Brain microvascular endothelial cell (primary cell): ENCODE measurements around the gene MCU.
A peak's percentile ranks its signal among the peaks of the same experiment; 100 is the strongest.

ENCODE experiments used
- DNase-seq: peaks from one replicate; pipeline ENCODE4 v3.0.0-alpha.2; 2020
- H3K27ac ChIP-seq: fragments of 250-450 bp; sonication (Bioruptor Pico); 2 replicates; pipeline ENCODE4 v1.5.1; 2020; ENCODE audit warnings: mild to moderate bottlenecking, moderate library complexity
- H3K27me3 ChIP-seq: fragments of 250-450 bp; sonication (Bioruptor Pico); replicated peaks from 2 replicates; pipeline ENCODE4 v1.5.1; 2020; ENCODE audit warnings: mild to moderate bottlenecking
- H3K36me3 ChIP-seq: fragments of 250-450 bp; sonication (Bioruptor Pico); replicated peaks from 2 replicates; pipeline ENCODE4 v1.5.1; 2020; ENCODE audit warnings: mild to moderate bottlenecking
- H3K4me3 ChIP-seq: 2 replicates; pipeline ENCODE4 v1.5.1; 2011; ENCODE audit warnings: low read depth, mild to moderate bottlenecking, control low read depth, low read length, moderate library complexity
- CTCF ChIP-seq: IDR thresholded peaks from 2 replicates; pipeline ENCODE4 v1.5.1; 2011; ENCODE audit warnings: low read depth, mild to moderate bottlenecking, moderate library complexity, low read length, control low read depth, inconsistent platforms; ENCODE audit errors: missing control alignments
- in situ Hi-C: cut with HindIII; loops from 2 replicates; pipeline ENCODE4 v1.10.0; 2017; ENCODE audit warnings: low sequenced_read_pairs, low pct_ligation_motif_present

The MCU gene

GRCh38 chr10:72881291-72881690 is 189.3 kb downstream of the MCU start:
- Histone ChIP-seq H3K4me3 (no peak overlapping the region), H3K27me3 (no peaks in the 10 kb centered on the region), H3K27ac (no peak overlapping the region), H3K36me3 (no peaks in the 10 kb centered on the region)
- DNase-seq = no peak
- TF ChIP-seq CTCF = no peak
- in situ Hi-C loops = no loop called here

DNA sequence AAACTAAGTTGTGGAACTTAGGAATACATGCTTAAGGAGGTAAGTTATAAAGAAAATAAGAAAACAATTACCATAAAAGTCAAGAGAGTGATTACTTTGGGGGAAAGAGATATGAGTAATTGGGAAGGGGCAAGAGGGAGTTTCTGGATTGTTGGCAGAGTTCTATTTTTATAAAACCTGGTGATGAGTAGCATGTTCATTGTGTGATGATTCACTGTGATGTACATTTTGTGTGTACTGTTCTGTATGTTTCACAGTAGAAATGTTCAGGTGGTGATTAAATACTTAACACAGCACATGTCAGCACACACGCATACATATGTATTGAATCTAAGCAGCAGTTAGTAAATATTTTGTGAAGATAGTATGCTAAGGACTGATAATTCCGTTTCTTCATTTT is 191.9 kb downstream of the MCU start:
- Histone ChIP-seq H3K27me3 (no peaks in the 10 kb centered on the region), H3K27ac (no peak overlapping the region), H3K4me3 (no peak overlapping the region), H3K36me3 (peaks cover 6% of the 10 kb centered on the region)
- no peak for DNase-seq
- TF ChIP-seq CTCF = no peak
- in situ Hi-C loops = no loop called here

GRCh38 chr10:72885953-72886352 is 194.0 kb downstream of the MCU start:
- no peak for TF ChIP-seq CTCF
- Histone ChIP-seq H3K27me3 (no peaks in the 10 kb centered on the region), H3K4me3 (no peak overlapping the region), H3K36me3 (peaks cover 6% of the 10 kb centered on the region), H3K27ac (no peak overlapping the region)
- in situ Hi-C loops = no loop called here
- DNase-seq = no peak

- no peak overlapping the region for H3K27ac ChIP-seq
- TF ChIP-seq CTCF = no peak
- in situ Hi-C loops = no loop called here
- H3K4me3 ChIP-seq = no peak overlapping the region
- H3K36me3 ChIP-seq = peaks cover 6% of the 10 kb centered on the region
- DNase-seq = no peak
- no peaks in the 10 kb centered on the region for H3K27me3 ChIP-seq
These were observed 194.7 kb downstream of the MCU start for GRCh38 chr10:72886621-72887020.

GRCh38 chr10:72887043-72887442 is 195.1 kb downstream of the MCU start:
- in situ Hi-C loops = no loop called here
- Histone ChIP-seq H3K27ac (no peak overlapping the region), H3K36me3 (peaks cover 6% of the 10 kb centered on the region), H3K4me3 (peak overlapping the region; percentile 27), H3K27me3 (no peaks in the 10 kb centered on the region)
- TF ChIP-seq CTCF = no peak
- DNase-seq = no peak

DNA sequence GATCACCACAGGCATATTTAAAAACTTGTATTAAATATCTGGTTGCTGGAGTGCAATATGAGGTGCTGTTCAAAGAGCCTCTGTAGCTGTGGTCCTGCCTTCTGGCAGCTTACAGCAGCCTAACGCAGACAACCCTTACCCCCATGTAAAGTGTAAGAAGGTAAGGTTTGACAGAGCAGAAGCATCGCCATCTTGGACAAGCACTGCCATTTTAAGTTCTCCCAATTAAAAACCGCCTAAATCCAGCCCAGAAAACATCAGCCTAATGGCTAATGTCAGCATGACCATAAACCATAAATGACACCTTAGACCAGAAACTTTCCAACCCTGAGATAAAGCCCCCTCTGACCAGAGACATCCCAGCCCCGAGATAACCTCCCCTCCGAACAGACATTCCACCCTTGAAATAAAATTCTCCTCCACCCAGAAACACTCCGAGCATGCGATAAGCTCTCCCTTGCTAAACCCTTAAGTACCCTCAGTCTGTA is 196.3 kb downstream of the MCU start:
- in situ Hi-C loops = no loop called here
- H3K4me3 ChIP-seq = no peak overlapping the region
- no peak for TF ChIP-seq CTCF
- no peaks in the 10 kb centered on the region for H3K27me3 ChIP-seq
- H3K27ac ChIP-seq = no peak overlapping the region
- peaks cover 6% of the 10 kb centered on the region for H3K36me3 ChIP-seq
- DNase-seq = no peak
